Measurements from ENCODE around the gene ZNF358. TPM values are rescaled to one million over a fixed set of nuclear protein-coding genes. Genes with fewer than 3 reads are reported as not detected.

ZNF358 gene
- total and polyA plus RNA-seq, 2 of the 13 experiments (the other 11 are each of a cell fraction or from before 2014, with no cell fraction given) = 9.1 to 37.0 TPM

DNA sequence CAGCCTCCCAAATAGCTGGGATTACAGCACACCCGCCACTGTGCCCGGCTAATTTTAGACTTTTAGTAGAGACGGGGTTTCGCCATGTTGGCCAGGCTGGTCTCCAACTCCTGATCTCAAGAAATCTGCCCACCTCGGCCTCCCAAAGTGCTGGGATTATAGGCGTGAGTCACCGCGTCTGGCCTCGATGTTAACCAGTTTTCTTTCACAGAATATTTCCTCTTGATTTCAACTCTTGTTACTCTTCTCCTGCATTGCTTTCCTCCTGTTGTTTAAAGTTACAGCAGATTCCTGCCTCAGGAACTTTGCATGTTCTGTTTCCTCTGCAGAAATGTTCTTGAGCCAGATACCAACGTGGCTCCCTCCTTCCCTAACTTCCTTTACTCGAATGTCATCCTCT lies 23.3 kb upstream of the ZNF358 start (continued):
- TF ChIP-seq, protein P1, sequence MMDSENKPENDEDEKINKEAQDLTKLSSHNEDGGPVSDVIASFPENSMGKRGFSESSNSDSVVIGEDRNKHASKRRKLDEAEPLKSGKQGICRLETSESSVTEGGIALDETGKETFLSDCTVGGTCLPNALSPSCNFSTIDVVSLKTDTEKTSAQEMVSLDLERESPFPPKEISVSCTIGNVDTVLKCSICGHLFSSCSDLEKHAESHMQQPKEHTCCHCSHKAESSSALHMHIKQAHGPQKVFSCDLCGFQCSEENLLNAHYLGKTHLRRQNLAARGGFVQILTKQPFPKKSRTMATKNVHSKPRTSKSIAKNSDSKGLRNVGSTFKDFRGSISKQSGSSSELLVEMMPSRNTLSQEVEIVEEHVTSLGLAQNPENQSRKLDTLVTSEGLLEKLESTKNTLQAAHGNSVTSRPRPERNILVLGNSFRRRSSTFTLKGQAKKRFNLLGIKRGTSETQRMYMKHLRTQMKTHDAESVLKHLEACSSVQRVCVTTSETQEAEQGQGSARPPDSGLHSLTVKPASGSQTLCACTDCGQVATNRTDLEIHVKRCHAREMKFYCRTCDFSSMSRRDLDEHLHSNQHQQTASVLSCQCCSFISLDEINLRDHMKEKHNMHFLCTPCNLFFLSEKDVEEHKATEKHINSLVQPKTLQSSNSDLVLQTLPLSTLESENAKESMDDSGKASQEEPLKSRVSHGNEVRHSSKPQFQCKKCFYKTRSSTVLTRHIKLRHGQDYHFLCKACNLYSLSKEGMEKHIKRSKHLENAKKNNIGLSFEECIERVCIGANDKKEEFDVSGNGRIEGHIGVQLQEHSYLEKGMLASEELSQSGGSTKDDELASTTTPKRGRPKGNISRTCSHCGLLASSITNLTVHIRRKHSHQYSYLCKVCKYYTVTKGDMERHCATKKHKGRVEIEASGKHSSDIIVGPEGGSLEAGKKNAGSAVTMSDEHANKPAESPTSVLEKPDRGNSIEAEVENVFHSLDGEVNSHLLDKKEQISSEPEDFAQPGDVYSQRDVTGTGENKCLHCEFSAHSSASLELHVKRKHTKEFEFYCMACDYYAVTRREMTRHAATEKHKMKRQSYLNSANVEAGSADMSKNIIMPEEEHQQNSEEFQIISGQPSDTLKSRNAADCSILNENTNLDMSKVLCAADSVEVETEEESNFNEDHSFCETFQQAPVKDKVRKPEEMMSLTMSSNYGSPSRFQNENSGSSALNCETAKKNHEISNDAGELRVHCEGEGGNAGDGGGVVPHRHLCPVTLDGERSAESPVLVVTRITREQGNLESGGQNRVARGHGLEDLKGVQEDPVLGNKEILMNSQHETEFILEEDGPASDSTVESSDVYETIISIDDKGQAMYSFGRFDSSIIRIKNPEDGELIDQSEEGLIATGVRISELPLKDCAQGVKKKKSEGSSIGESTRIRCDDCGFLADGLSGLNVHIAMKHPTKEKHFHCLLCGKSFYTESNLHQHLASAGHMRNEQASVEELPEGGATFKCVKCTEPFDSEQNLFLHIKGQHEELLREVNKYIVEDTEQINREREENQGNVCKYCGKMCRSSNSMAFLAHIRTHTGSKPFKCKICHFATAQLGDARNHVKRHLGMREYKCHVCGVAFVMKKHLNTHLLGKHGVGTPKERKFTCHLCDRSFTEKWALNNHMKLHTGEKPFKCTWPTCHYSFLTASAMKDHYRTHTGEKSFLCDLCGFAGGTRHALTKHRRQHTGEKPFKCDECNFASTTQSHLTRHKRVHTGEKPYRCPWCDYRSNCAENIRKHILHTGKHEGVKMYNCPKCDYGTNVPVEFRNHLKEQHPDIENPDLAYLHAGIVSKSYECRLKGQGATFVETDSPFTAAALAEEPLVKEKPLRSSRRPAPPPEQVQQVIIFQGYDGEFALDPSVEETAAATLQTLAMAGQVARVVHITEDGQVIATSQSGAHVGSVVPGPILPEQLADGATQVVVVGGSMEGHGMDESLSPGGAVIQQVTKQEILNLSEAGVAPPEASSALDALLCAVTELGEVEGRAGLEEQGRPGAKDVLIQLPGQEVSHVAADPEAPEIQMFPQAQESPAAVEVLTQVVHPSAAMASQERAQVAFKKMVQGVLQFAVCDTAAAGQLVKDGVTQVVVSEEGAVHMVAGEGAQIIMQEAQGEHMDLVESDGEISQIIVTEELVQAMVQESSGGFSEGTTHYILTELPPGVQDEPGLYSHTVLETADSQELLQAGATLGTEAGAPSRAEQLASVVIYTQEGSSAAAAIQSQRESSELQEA (CRISPR knock-in tag; IDR thresholded peaks at IDR 0.05; ENCODE audit: not compliant biosample characterization) = no peak
- TF ChIP-seq ZNF260 (CRISPR knock-in tag; IDR thresholded peaks at IDR 0.05; ENCODE audit: borderline replicate concordance, low read depth) (no peak), ZBTB26 (CRISPR knock-in tag; IDR thresholded peaks at IDR 0.05; ENCODE audit: borderline replicate concordance) (no peak), ZSCAN29 (CRISPR knock-in tag; conservative IDR thresholded peaks at IDR 0.05) (no peak), ZNF772 (CRISPR knock-in tag; IDR thresholded peaks at IDR 0.05) (no peak), ZNF484 (CRISPR knock-in tag; IDR thresholded peaks at IDR 0.05; ENCODE audit: borderline replicate concordance, low read depth) (no peak), ZNF547 (CRISPR knock-in tag; IDR thresholded peaks at IDR 0.05) (no peak)

Data from HepG2 (cell line).